Measurements from ENCODE around the gene GPATCH1.

- no peak for TF ChIP-seq POLR2A (IDR thresholded peaks at IDR 0.05)
- no peak for TF ChIP-seq CTCF (IDR thresholded peaks at IDR 0.05)
- no peak for TF ChIP-seq POLR2AphosphoS5 (IDR thresholded peaks at IDR 0.05)
Measured at GRCh38 chr19:33055718-33056117, 25.3 kb upstream of the GPATCH1 start.

All from prostate gland (tissue), 2 donors.